ENCODE measurements around the gene TLR10.

The TLR10 gene, protein sequence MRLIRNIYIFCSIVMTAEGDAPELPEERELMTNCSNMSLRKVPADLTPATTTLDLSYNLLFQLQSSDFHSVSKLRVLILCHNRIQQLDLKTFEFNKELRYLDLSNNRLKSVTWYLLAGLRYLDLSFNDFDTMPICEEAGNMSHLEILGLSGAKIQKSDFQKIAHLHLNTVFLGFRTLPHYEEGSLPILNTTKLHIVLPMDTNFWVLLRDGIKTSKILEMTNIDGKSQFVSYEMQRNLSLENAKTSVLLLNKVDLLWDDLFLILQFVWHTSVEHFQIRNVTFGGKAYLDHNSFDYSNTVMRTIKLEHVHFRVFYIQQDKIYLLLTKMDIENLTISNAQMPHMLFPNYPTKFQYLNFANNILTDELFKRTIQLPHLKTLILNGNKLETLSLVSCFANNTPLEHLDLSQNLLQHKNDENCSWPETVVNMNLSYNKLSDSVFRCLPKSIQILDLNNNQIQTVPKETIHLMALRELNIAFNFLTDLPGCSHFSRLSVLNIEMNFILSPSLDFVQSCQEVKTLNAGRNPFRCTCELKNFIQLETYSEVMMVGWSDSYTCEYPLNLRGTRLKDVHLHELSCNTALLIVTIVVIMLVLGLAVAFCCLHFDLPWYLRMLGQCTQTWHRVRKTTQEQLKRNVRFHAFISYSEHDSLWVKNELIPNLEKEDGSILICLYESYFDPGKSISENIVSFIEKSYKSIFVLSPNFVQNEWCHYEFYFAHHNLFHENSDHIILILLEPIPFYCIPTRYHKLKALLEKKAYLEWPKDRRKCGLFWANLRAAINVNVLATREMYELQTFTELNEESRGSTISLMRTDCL

DNA sequence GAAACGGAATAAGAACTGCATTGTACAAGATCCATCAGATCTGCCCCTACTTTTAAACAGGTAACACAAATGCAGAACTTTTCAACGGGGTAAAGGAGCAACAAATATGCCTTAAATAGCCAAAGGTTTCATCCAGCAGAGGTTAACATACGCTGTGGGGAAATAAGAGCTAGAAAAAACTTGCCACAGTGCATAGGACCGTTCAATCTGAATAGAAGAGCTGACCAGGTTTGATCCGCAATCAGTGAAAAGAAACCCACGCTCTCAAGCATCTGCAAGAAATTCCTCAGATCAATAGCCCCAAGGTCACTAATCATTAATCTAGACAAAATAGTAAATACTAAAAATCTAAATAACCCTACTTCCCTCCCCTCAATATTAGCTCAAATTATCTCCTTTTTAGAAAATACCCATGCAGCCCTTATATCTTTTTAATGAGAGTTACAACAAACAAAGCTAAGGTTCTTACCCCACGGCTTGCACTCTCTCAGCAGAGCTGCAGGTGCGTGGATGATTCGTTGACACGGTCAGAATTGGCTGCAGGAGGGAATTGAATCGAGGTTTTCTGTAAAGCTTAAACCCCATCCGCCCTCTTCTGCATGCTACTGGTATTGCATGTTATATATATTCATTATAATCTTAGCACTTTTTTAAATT, at the start of gene TLR10:
TLR10 (minus strand) TSS at position 539 of the 657 bp plus-strand sequence. CDS start 7,400 bp downstream, outside the sequence.
- DNase-seq (ENCODE audit: low spot score) (no peak), ATAC-seq (ENCODE audit: low read depth) (peak; percentile 40; the same call in 1 of the 3 replicates)
- no peak within 1 kb of the TSS for H3K27ac ChIP-seq (ENCODE audit: poor library complexity, severe bottlenecking)
- no peaks in the 10 kb centered on the region for H3K4me1 ChIP-seq (ENCODE audit: insufficient read depth, poor library complexity, severe bottlenecking)
- no peaks in the 10 kb centered on the region for H3K36me3 ChIP-seq (ENCODE audit: low read depth)
- H3K27me3 ChIP-seq (ENCODE audit: insufficient read depth, poor library complexity, severe bottlenecking): no peaks in the 10 kb centered on the region
- no peaks in the 10 kb centered on the region for H3K9me3 ChIP-seq (ENCODE audit: severe bottlenecking)
- H3K4me3 ChIP-seq (ENCODE audit: severe bottlenecking): no peak within 1 kb of the TSS
- TF ChIP-seq, protein P1, sequence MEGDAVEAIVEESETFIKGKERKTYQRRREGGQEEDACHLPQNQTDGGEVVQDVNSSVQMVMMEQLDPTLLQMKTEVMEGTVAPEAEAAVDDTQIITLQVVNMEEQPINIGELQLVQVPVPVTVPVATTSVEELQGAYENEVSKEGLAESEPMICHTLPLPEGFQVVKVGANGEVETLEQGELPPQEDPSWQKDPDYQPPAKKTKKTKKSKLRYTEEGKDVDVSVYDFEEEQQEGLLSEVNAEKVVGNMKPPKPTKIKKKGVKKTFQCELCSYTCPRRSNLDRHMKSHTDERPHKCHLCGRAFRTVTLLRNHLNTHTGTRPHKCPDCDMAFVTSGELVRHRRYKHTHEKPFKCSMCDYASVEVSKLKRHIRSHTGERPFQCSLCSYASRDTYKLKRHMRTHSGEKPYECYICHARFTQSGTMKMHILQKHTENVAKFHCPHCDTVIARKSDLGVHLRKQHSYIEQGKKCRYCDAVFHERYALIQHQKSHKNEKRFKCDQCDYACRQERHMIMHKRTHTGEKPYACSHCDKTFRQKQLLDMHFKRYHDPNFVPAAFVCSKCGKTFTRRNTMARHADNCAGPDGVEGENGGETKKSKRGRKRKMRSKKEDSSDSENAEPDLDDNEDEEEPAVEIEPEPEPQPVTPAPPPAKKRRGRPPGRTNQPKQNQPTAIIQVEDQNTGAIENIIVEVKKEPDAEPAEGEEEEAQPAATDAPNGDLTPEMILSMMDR (IDR thresholded peaks at IDR 0.05; ENCODE audit: poor library complexity, severe bottlenecking): peak; percentile 86

DNA sequence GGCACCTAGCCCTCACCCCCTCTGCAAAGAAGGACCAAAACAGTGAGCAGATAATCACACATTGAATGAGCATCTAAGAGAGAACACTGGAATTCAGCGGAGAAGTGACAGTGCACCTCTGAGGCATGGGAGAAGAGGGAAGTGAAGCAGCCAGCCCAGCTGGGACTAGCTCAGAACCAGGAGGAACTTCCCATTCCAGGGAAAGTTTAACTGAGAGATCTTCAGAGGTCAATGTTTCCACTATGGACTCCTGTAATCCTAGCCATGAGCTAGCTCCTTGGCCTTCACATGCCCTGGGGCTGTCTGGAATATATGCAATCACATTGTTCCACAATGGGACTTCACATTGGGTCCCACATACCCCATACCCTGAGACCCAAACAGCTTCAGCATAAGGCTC, 49.4 kb upstream of the TLR10 start:
- ATAC-seq (ENCODE audit: low read depth): no peak
- no peak for DNase-seq (ENCODE audit: low spot score)
- TF ChIP-seq, protein P1 (IDR thresholded peaks at IDR 0.05; ENCODE audit: poor library complexity, severe bottlenecking): no peak

DNA sequence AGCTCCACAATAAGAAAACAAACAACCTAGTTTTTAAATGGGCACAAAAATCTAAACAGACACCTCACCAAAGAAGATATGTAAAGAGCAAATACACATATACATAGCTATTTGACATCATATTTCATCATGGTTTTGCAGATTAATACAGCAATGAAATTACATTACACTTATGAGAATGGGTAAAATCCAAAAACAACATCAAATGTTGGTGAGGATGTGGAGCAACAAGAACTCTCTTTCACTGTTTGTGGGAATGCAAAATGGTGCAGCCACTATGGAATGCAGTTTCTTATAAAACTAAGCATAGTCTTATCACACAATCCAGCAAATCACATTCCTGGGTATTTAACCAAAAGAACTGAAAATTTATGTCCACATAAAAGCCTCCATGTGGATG, 48.9 kb upstream of the TLR10 start:
- no peaks in the 10 kb centered on the region for H3K36me3 ChIP-seq (ENCODE audit: low read depth)
- TF ChIP-seq, protein P1 (IDR thresholded peaks at IDR 0.05; ENCODE audit: poor library complexity, severe bottlenecking): no peak
- no peak for DNase-seq (ENCODE audit: low spot score)
- peaks cover 4% of the 10 kb centered on the region for H3K9me3 ChIP-seq (ENCODE audit: severe bottlenecking)
- ATAC-seq (ENCODE audit: low read depth): no peak
- no peaks in the 10 kb centered on the region for H3K4me1 ChIP-seq (ENCODE audit: insufficient read depth, poor library complexity, severe bottlenecking)
- no peaks in the 10 kb centered on the region for H3K27me3 ChIP-seq (ENCODE audit: insufficient read depth, poor library complexity, severe bottlenecking)
- no peak overlapping the region for H3K4me3 ChIP-seq (ENCODE audit: severe bottlenecking)
- H3K27ac ChIP-seq (ENCODE audit: poor library complexity, severe bottlenecking): no peak overlapping the region

More for the DNA sequence above, 49.4 kb upstream of the TLR10 start:
- no peaks in the 10 kb centered on the region for H3K4me1 ChIP-seq (ENCODE audit: insufficient read depth, poor library complexity, severe bottlenecking)
- H3K27ac ChIP-seq (ENCODE audit: poor library complexity, severe bottlenecking): no peak overlapping the region
- no peak overlapping the region for H3K4me3 ChIP-seq (ENCODE audit: severe bottlenecking)
- peaks cover 4% of the 10 kb centered on the region for H3K9me3 ChIP-seq (ENCODE audit: severe bottlenecking)
- no peaks in the 10 kb centered on the region for H3K27me3 ChIP-seq (ENCODE audit: insufficient read depth, poor library complexity, severe bottlenecking)
- no peaks in the 10 kb centered on the region for H3K36me3 ChIP-seq (ENCODE audit: low read depth)

DNA sequence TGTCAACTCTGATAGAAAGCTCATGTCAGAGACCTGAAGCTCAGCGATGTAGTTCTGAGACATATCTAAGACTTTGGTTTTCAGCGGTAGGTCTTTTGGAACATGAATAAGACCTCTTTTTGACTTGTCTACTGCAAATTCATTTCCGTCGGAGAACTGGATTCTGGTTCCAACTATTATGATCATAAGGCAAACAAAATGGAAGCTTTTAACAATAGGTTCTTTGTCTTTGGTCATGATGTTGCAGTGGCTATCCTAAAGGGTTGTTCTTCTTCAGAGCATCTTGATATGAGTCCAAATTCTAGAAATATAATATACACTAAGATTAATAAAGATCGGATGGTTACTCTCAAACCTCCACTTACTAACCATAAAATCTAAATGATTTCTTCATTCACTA, 46.4 kb upstream of the TLR10 start:
- H3K4me3 ChIP-seq (ENCODE audit: severe bottlenecking): no peak overlapping the region
- TF ChIP-seq, protein P1 (IDR thresholded peaks at IDR 0.05; ENCODE audit: poor library complexity, severe bottlenecking): no peak
- DNase-seq (ENCODE audit: low spot score) (no peak), ATAC-seq (ENCODE audit: low read depth) (no peak)
- H3K27me3 ChIP-seq (ENCODE audit: insufficient read depth, poor library complexity, severe bottlenecking): no peaks in the 10 kb centered on the region
- H3K27ac ChIP-seq (ENCODE audit: poor library complexity, severe bottlenecking): no peak overlapping the region
- no peaks in the 10 kb centered on the region for H3K4me1 ChIP-seq (ENCODE audit: insufficient read depth, poor library complexity, severe bottlenecking)
- H3K9me3 ChIP-seq (ENCODE audit: severe bottlenecking): peaks cover under 1% of the 10 kb centered on the region
- no peaks in the 10 kb centered on the region for H3K36me3 ChIP-seq (ENCODE audit: low read depth)
